ENCODE measurements around the gene UBE2E3. TPM values are rescaled to one million over a fixed set of nuclear protein-coding genes. Genes with fewer than 3 reads are reported as not detected.
A peak's percentile ranks its signal among the peaks of the same experiment; 100 is the strongest.

UBE2E3 gene
- total RNA-seq, 4 donors from 2014 or later: 23.6 to 65.4 (median 49.0) TPM

- Histone ChIP-seq H3K4me1 (peaks cover 0 to 8% (median 0%) of the 10 kb centered on the region in 3 donors), H3K36me3 (peaks cover 0 to 4% (median 0%) of the 10 kb centered on the region in 3 donors), H3K27ac (no peak overlapping the region), H3K4me3 (no peak overlapping the region), H3K27me3 (no peaks in the 10 kb centered on the region), H3K9me3 (no peaks in the 10 kb centered on the region)
- intact Hi-C loops (cut with DNase I): no loop called here
- no peak for DNase-seq
- no peak for TF ChIP-seq POLR2A (IDR thresholded peaks at IDR 0.05)
- no peak for TF ChIP-seq CTCF (IDR thresholded peaks at IDR 0.05)
These were observed 93.5 kb downstream of the UBE2E3 start for GRCh38 chr2:181073896-181074295.

GRCh38 chr2:181074457-181074856 lies 94.1 kb downstream of the UBE2E3 start:
- Histone ChIP-seq H3K9me3 (no peaks in the 10 kb centered on the region), H3K4me3 (no peak overlapping the region), H3K27ac (no peak overlapping the region), H3K36me3 (peaks cover 0 to 4% (median 0%) of the 10 kb centered on the region in 3 donors), H3K27me3 (no peaks in the 10 kb centered on the region), H3K4me1 (peaks cover 0 to 8% (median 0%) of the 10 kb centered on the region in 3 donors)
- intact Hi-C loops (cut with DNase I): no loop called here
- no peak for DNase-seq
- 43 to 76% methylated on average over 2 of the region's 2 CpGs for WGBS, 2 donors
- no peak for TF ChIP-seq POLR2A (IDR thresholded peaks at IDR 0.05)
- no peak for TF ChIP-seq CTCF (IDR thresholded peaks at IDR 0.05)

- H3K27ac ChIP-seq: no peak overlapping the region
- no peak overlapping the region for H3K4me3 ChIP-seq
- H3K4me1 ChIP-seq: no peaks in the 10 kb centered on the region
- no peak for TF ChIP-seq POLR2A (IDR thresholded peaks at IDR 0.05)
- no peak for TF ChIP-seq CTCF (IDR thresholded peaks at IDR 0.05)
- H3K36me3 ChIP-seq: peaks cover 0 to 4% (median 0%) of the 10 kb centered on the region in 3 donors
- intact Hi-C loops (cut with DNase I): no loop called here
- no peaks in the 10 kb centered on the region for H3K27me3 ChIP-seq
- H3K9me3 ChIP-seq: no peaks in the 10 kb centered on the region
- DNase-seq: no peak
- WGBS, 2 donors: 23 to 36% methylated on average over 1 of the region's 1 CpG
These were observed 96.3 kb downstream of the UBE2E3 start for GRCh38 chr2:181076658-181077057.

GRCh38 chr2:181077128-181077709 lies 96.8 kb downstream of the UBE2E3 start:
- Histone ChIP-seq H3K36me3 (peaks cover 0 to 4% (median 0%) of the 10 kb centered on the region in 3 donors), H3K27me3 (no peaks in the 10 kb centered on the region), H3K27ac (no peak overlapping the region), H3K4me1 (no peaks in the 10 kb centered on the region), H3K4me3 (no peak overlapping the region), H3K9me3 (no peaks in the 10 kb centered on the region)
- DNase-seq: no peak
- TF ChIP-seq CTCF (IDR thresholded peaks at IDR 0.05) (peak in 5 of 6 experiments; percentile 39 to 73 (median 60)), POLR2A (IDR thresholded peaks at IDR 0.05) (no peak)
- intact Hi-C loops (cut with DNase I): no loop called here
- WGBS, 2 donors: 54 to 65% methylated on average over 4 of the region's 4 CpGs

GRCh38 chr2:181083140-181083539 lies 102.7 kb downstream of the UBE2E3 start:
- intact Hi-C loops (cut with DNase I): no loop called here
- no peak overlapping the region for H3K4me3 ChIP-seq
- no peaks in the 10 kb centered on the region for H3K4me1 ChIP-seq
- H3K9me3 ChIP-seq: no peaks in the 10 kb centered on the region
- H3K36me3 ChIP-seq: no peaks in the 10 kb centered on the region
- WGBS, 2 donors: 93 to 100% methylated on average over 2 of the region's 2 CpGs
- DNase-seq: no peak
- no peaks in the 10 kb centered on the region for H3K27me3 ChIP-seq
- H3K27ac ChIP-seq: no peak overlapping the region
- TF ChIP-seq CTCF (IDR thresholded peaks at IDR 0.05) (no peak), POLR2A (IDR thresholded peaks at IDR 0.05) (no peak)

Data from esophagus squamous epithelium (tissue), 5 donors.